ENCODE data around the gene KLB.
A peak's percentile ranks its signal among the peaks of the same experiment; 100 is the strongest.
"Not testable (repeated sequence)": the region's sequence is repeated elsewhere in the genome, so short reads cannot be mapped to it uniquely, and the experiment has no call there.

The KLB gene

DNA sequence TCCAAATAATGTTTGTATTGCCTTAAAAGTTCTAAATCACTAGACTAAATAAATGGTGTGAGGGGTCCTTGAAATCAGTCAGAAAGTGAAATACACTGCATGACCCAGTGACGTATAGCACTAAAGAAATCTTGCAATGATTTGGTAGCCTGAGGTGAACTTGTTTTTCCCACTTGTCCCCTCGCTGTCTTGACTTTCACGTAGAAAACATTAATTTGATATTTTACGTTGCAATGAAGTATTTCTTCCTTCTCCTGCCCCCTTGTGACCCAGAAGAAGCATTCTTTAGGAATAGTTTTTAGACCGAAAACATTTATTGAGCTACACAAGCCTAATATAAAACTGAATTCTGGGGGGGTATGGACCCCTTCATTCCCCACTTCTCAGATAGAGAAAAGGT lies 3.7 kb downstream of the KLB start:
- Histone ChIP-seq H3K4me3 (ENCODE audit: low read depth, low read length) (no peak overlapping the region), H2AK5ac (ENCODE audit: low read length) (no peak overlapping the region), H4K91ac (ENCODE audit: low read depth, low read length) (no peak overlapping the region), H2BK5ac (ENCODE audit: low read depth, low read length, poor library complexity) (no peak overlapping the region), H3K27ac (ENCODE audit: low read depth, low read length) (no peak overlapping the region), H3K4ac (ENCODE audit: low read depth, low read length) (no peak overlapping the region), H3K23ac (ENCODE audit: low read length) (no peak overlapping the region), H3K14ac (ENCODE audit: low read length) (no peak overlapping the region), H3K18ac (ENCODE audit: low read length) (no peak overlapping the region), H2AFZ (ENCODE audit: insufficient read depth, low read length, poor library complexity) (no peak overlapping the region), H3K27me3 (ENCODE audit: insufficient read depth, low read length) (no peaks in the 10 kb centered on the region), H2BK12ac (ENCODE audit: low read length) (no peak overlapping the region), H3K79me1 (ENCODE audit: low read length) (no peaks in the 10 kb centered on the region), H3K4me1 (ENCODE audit: control insufficient read depth in 1 of 2, insufficient read depth in 2 of 2, low read length in 2 of 2) (no peaks in the 10 kb centered on the region), H3K4me2 (ENCODE audit: low read length) (no peak overlapping the region), H3K9me3 (ENCODE audit: insufficient read depth, low read depth, low read length) (no peaks in the 10 kb centered on the region), H4K12ac (ENCODE audit: low read depth, low read length) (no peak overlapping the region), H3K79me2 (ENCODE audit: control insufficient read depth, insufficient read depth, low read length, poor library complexity) (no peaks in the 10 kb centered on the region), H3K9ac (ENCODE audit: low read length) (no peak overlapping the region), H4K8ac (ENCODE audit: low read depth, low read length) (no peak overlapping the region), H3K36me3 (ENCODE audit: control insufficient read depth in 1 of 2, insufficient read depth in 2 of 2, low read length in 2 of 2) (no peaks in the 10 kb centered on the region), H2BK120ac (ENCODE audit: insufficient read depth, low read length, poor library complexity) (no peak overlapping the region)
- WGBS (ENCODE audit: extremely low coverage, insufficient coverage, insufficient read length): no CpG with 5 or more reads among the region's 5 CpGs
- peak in 1 of 2 donors; percentile 6 for DNase-seq

DNA sequence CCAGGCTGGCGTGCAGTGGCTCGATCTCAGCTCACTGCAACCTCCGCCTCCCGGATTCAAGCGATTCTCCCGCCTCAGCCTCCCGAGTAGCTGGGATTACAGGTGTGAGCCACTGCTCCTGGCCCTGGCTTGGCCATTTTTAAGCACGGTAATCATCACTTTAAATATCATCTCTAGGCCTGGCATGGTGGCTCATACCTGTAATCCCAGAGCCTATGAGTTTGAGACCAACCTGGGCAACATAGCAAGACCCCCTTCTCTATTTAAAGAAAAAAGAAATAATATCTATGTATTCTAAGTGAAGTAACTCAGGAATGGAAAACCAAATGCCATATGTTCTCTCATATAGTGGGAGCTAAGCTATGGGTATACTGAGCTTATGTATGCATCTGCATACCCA lies 4.8 kb downstream of the KLB start:
- not testable (repeated sequence) for DNase-seq; H3K79me2 ChIP-seq (ENCODE audit: control insufficient read depth, insufficient read depth, low read length, poor library complexity); H3K23ac ChIP-seq (ENCODE audit: low read length); H3K4ac ChIP-seq (ENCODE audit: low read depth, low read length); H3K36me3 ChIP-seq (ENCODE audit: control insufficient read depth in 1 of 2, insufficient read depth in 2 of 2, low read length in 2 of 2); H3K14ac ChIP-seq (ENCODE audit: low read length); H4K12ac ChIP-seq (ENCODE audit: low read depth, low read length); H2BK5ac ChIP-seq (ENCODE audit: low read depth, low read length, poor library complexity); H4K8ac ChIP-seq (ENCODE audit: low read depth, low read length); H3K4me2 ChIP-seq (ENCODE audit: low read length); H3K9ac ChIP-seq (ENCODE audit: low read length); H4K91ac ChIP-seq (ENCODE audit: low read depth, low read length); H3K27ac ChIP-seq (ENCODE audit: low read depth, low read length); H2AK5ac ChIP-seq (ENCODE audit: low read length); H2AFZ ChIP-seq (ENCODE audit: insufficient read depth, low read length, poor library complexity); H3K27me3 ChIP-seq (ENCODE audit: insufficient read depth, low read length); H3K9me3 ChIP-seq (ENCODE audit: insufficient read depth, low read depth, low read length); H2BK12ac ChIP-seq (ENCODE audit: low read length); H3K4me1 ChIP-seq (ENCODE audit: control insufficient read depth in 1 of 2, insufficient read depth in 2 of 2, low read length in 2 of 2); H3K18ac ChIP-seq (ENCODE audit: low read length); H2BK120ac ChIP-seq (ENCODE audit: insufficient read depth, low read length, poor library complexity); H3K4me3 ChIP-seq (ENCODE audit: low read depth, low read length); H3K79me1 ChIP-seq (ENCODE audit: low read length)
- no CpG with 5 or more reads among the region's 8 CpGs for WGBS (ENCODE audit: extremely low coverage, insufficient coverage, insufficient read length)

DNA sequence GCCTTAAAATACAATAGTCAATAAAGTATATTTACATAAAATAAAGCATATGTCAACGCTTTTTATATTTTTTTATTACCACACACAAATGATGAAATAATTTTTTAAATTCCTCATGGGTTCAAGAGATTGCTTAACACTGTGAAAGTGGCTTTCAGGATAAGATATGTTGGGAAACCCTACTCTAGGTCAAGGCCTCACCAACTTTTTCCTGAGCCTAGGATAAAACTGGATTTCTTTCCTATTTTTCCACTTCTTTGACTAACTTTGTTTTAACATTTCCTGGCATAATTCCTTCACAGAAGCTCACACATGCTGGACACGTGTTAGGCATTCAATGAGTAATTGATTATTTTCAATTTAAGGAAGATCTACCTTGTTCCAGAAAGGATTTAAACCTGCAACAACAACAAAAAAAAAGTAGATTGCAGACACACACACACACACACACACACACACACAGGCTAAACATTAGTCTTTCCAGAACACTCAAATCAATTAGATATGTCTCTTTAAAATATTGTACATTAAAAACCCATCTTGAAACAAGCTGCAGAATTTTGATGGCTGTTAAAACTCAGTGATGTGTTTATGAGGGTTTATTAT lies 9.1 kb downstream of the KLB start:
- H3K79me1 ChIP-seq (ENCODE audit: low read length): no peaks in the 10 kb centered on the region
- H3K23ac ChIP-seq (ENCODE audit: low read length): no peak overlapping the region
- H4K91ac ChIP-seq (ENCODE audit: low read depth, low read length): no peak overlapping the region
- H2BK12ac ChIP-seq (ENCODE audit: low read length): no peak overlapping the region
- H3K27ac ChIP-seq (ENCODE audit: low read depth, low read length): no peak overlapping the region
- no peaks in the 10 kb centered on the region for H3K27me3 ChIP-seq (ENCODE audit: insufficient read depth, low read length)
- H3K9me3 ChIP-seq (ENCODE audit: insufficient read depth, low read depth, low read length): no peaks in the 10 kb centered on the region
- no peak overlapping the region for H3K18ac ChIP-seq (ENCODE audit: low read length)
- no peak overlapping the region for H2BK120ac ChIP-seq (ENCODE audit: insufficient read depth, low read length, poor library complexity)
- H3K4me3 ChIP-seq (ENCODE audit: low read depth, low read length): no peak overlapping the region
- no peak overlapping the region for H2BK5ac ChIP-seq (ENCODE audit: low read depth, low read length, poor library complexity)
- H3K79me2 ChIP-seq (ENCODE audit: control insufficient read depth, insufficient read depth, low read length, poor library complexity): no peaks in the 10 kb centered on the region
- no peak overlapping the region for H4K8ac ChIP-seq (ENCODE audit: low read depth, low read length)
- WGBS (ENCODE audit: extremely low coverage, insufficient coverage, insufficient read length): no CpG with 5 or more reads among the region's 2 CpGs
- no peak overlapping the region for H3K4me2 ChIP-seq (ENCODE audit: low read length)
- H2AFZ ChIP-seq (ENCODE audit: insufficient read depth, low read length, poor library complexity): no peak overlapping the region
- no peak overlapping the region for H4K12ac ChIP-seq (ENCODE audit: low read depth, low read length)
- no peaks in the 10 kb centered on the region for H3K4me1 ChIP-seq (ENCODE audit: control insufficient read depth in 1 of 2, insufficient read depth in 2 of 2, low read length in 2 of 2)
- no peak overlapping the region for H3K4ac ChIP-seq (ENCODE audit: low read depth, low read length)
- DNase-seq: no peak
- no peak overlapping the region for H2AK5ac ChIP-seq (ENCODE audit: low read length)
- H3K9ac ChIP-seq (ENCODE audit: low read length): no peak overlapping the region
- no peak overlapping the region for H3K14ac ChIP-seq (ENCODE audit: low read length)
- no peaks in the 10 kb centered on the region for H3K36me3 ChIP-seq (ENCODE audit: control insufficient read depth in 1 of 2, insufficient read depth in 2 of 2, low read length in 2 of 2)

DNA sequence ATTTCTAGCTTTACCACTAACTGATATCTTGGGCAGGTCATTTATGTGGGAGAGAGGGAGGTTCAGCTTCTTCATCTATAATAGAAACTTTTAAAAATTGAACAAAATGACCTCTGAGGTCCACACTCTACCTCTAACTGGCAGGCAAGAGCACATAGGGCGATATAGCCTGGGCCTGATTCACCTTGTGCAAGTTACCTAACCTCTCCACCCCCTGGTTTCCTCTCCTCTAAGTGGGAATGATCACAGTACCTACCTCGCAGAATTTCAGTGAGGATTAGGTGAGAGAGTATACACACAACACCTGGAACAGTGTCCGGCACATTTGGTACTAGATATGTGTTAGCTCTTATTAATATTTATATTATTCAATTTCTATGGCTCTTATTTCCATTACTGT lies 15.5 kb downstream of the KLB start:
- no peak overlapping the region for H4K12ac ChIP-seq (ENCODE audit: low read depth, low read length)
- H3K23ac ChIP-seq (ENCODE audit: low read length): no peak overlapping the region
- no peak for DNase-seq
- H3K79me1 ChIP-seq (ENCODE audit: low read length): no peaks in the 10 kb centered on the region
- H3K79me2 ChIP-seq (ENCODE audit: control insufficient read depth, insufficient read depth, low read length, poor library complexity): no peaks in the 10 kb centered on the region
- no peak overlapping the region for H4K8ac ChIP-seq (ENCODE audit: low read depth, low read length)
- H3K4me3 ChIP-seq (ENCODE audit: low read depth, low read length): no peak overlapping the region
- H4K91ac ChIP-seq (ENCODE audit: low read depth, low read length): no peak overlapping the region
- H3K9ac ChIP-seq (ENCODE audit: low read length): no peak overlapping the region
- WGBS (ENCODE audit: extremely low coverage, insufficient coverage, insufficient read length): no CpG with 5 or more reads among the region's 3 CpGs
- H3K27ac ChIP-seq (ENCODE audit: low read depth, low read length): no peak overlapping the region
- no peak overlapping the region for H2BK12ac ChIP-seq (ENCODE audit: low read length)
- H2AFZ ChIP-seq (ENCODE audit: insufficient read depth, low read length, poor library complexity): no peak overlapping the region
- no peaks in the 10 kb centered on the region for H3K27me3 ChIP-seq (ENCODE audit: insufficient read depth, low read length)
- H3K14ac ChIP-seq (ENCODE audit: low read length): no peak overlapping the region
- H3K4me1 ChIP-seq (ENCODE audit: control insufficient read depth in 1 of 2, insufficient read depth in 2 of 2, low read length in 2 of 2): no peaks in the 10 kb centered on the region
- no peak overlapping the region for H3K18ac ChIP-seq (ENCODE audit: low read length)
- no peak overlapping the region for H3K4me2 ChIP-seq (ENCODE audit: low read length)
- no peak overlapping the region for H2BK5ac ChIP-seq (ENCODE audit: low read depth, low read length, poor library complexity)
- H2BK120ac ChIP-seq (ENCODE audit: insufficient read depth, low read length, poor library complexity): no peak overlapping the region
- no peak overlapping the region for H2AK5ac ChIP-seq (ENCODE audit: low read length)
- H3K36me3 ChIP-seq (ENCODE audit: control insufficient read depth in 1 of 2, insufficient read depth in 2 of 2, low read length in 2 of 2): no peaks in the 10 kb centered on the region
- H3K4ac ChIP-seq (ENCODE audit: low read depth, low read length): no peak overlapping the region
- no peaks in the 10 kb centered on the region for H3K9me3 ChIP-seq (ENCODE audit: insufficient read depth, low read depth, low read length)
